Testis (tissue), 2 donors: Measurements from ENCODE around the gene ANKRD31.

Experiments used
- POLR2A ChIP-seq: fragments of 450-650 bp; IDR thresholded peaks from one replicate; pipeline ENCODE4 v1.6.1; 2017; ENCODE audit warnings: antibody characterized with exemption, mild to moderate bottlenecking, moderate library complexity
- TF ChIP-seq, protein P1 (sequence below), 3 experiments: fragments of 450-650 bp in 2 of 3; fragments of 200-600 bp in 1 of 3; sonication (generic) in 1 of 3; IDR thresholded peaks; one replicate each; pipeline ENCODE4 v1.5.1; 2016 to 2019; ENCODE audit warnings: antibody characterized with exemption in 3 of 3, mild to moderate bottlenecking in 2 of 3, moderate library complexity in 1 of 3

DNA sequence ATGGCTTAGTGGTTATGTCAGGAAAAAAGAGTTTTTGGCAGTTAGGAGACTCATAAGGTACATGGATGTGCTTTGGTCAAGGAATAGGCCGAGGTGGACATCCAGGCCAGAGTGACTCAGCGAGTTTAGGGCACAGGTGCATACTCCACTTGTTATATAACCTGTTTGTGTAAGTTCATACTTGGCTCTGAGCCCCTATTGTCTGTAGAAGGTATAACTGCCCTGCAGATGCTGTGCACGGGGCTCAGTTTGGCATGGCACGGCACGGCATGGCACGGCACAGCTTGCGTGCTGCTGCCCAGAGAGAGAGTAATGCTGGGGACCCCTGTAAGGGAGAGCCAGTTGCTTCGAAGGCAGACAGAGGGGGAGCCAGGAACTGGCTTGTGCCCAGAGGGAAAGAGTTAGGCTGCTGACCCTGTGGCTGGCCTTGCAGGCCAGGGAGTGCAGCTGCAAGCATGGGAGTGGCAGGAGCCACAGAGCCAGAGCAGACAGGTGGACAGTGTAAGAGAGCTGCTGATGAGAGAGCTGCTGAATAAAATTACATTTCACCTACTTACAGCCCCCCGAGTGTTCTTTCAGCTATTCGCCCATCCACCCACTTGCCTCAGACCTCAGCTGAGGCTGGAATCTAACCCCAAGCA lies 216.5 kb downstream of the ANKRD31 start:
- TF ChIP-seq, protein P1, sequence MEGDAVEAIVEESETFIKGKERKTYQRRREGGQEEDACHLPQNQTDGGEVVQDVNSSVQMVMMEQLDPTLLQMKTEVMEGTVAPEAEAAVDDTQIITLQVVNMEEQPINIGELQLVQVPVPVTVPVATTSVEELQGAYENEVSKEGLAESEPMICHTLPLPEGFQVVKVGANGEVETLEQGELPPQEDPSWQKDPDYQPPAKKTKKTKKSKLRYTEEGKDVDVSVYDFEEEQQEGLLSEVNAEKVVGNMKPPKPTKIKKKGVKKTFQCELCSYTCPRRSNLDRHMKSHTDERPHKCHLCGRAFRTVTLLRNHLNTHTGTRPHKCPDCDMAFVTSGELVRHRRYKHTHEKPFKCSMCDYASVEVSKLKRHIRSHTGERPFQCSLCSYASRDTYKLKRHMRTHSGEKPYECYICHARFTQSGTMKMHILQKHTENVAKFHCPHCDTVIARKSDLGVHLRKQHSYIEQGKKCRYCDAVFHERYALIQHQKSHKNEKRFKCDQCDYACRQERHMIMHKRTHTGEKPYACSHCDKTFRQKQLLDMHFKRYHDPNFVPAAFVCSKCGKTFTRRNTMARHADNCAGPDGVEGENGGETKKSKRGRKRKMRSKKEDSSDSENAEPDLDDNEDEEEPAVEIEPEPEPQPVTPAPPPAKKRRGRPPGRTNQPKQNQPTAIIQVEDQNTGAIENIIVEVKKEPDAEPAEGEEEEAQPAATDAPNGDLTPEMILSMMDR (IDR thresholded peaks at IDR 0.05), result no peak
- no peak for TF ChIP-seq POLR2A
